ENCODE measurements around the gene ZNF445. TPM values are rescaled to one million over a fixed set of nuclear protein-coding genes. Genes with fewer than 3 reads are reported as not detected.

ZNF445 gene
- total RNA-seq, 1 donor from 2014 or later = 20.4 TPM

DNA sequence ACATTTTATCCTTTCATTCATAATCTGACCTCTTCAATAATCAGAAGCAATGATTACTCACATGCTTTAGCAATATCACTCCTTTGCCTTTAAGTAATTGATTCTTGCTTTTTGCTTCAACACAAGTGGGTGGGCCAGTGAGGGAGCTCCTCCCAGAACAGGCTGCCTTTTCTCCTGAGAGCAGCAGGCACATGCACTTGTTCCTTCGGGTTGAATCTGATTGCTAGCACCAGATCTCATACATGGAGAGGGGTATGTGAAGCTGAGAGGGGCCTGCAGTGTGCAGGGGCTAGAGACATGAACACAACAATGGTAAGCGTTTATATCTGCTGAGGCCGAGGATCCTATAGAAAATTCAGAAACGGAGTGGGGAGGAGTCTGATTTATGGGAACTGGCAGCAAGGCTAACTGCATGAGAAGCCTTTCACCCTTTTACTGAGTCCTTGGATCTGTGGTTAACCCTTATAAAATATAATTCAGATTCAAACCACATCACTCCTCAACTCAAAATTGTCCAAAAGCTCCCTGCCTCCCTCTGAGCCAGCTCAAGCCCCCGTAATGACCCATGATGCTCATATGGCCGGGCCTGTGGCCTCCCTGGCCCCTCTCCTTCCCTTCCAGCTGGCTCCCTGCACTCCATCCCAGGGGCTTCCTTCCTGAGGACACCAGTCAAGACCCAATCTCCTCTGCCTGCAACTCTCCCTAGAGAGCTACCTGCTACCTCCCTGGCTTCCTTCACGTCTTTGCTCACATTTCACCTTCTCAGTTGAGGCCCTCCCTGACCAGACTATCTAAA lies 32.4 kb downstream of the ZNF445 start:
- no peaks in the 10 kb centered on the region for H3K27me3 Mint-ChIP-seq (ENCODE audit: low read depth)
- H3K4me3 Mint-ChIP-seq (ENCODE audit: unreplicated experiment) = no peak overlapping the region
- no peak for DNase-seq (ENCODE audit: low spot score)
- H3K9me3 Mint-ChIP-seq (ENCODE audit: low read depth) = peaks cover 24% of the 10 kb centered on the region
- peaks cover 54% of the 10 kb centered on the region for H3K36me3 Mint-ChIP-seq (ENCODE audit: low read depth)
- TF ChIP-seq, protein P1, sequence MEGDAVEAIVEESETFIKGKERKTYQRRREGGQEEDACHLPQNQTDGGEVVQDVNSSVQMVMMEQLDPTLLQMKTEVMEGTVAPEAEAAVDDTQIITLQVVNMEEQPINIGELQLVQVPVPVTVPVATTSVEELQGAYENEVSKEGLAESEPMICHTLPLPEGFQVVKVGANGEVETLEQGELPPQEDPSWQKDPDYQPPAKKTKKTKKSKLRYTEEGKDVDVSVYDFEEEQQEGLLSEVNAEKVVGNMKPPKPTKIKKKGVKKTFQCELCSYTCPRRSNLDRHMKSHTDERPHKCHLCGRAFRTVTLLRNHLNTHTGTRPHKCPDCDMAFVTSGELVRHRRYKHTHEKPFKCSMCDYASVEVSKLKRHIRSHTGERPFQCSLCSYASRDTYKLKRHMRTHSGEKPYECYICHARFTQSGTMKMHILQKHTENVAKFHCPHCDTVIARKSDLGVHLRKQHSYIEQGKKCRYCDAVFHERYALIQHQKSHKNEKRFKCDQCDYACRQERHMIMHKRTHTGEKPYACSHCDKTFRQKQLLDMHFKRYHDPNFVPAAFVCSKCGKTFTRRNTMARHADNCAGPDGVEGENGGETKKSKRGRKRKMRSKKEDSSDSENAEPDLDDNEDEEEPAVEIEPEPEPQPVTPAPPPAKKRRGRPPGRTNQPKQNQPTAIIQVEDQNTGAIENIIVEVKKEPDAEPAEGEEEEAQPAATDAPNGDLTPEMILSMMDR (IDR thresholded peaks at IDR 0.05) = no peak
- H3K4me1 Mint-ChIP-seq (ENCODE audit: low read depth) = no peaks in the 10 kb centered on the region
- no peak overlapping the region for H3K27ac Mint-ChIP-seq (ENCODE audit: unreplicated experiment)

DNA sequence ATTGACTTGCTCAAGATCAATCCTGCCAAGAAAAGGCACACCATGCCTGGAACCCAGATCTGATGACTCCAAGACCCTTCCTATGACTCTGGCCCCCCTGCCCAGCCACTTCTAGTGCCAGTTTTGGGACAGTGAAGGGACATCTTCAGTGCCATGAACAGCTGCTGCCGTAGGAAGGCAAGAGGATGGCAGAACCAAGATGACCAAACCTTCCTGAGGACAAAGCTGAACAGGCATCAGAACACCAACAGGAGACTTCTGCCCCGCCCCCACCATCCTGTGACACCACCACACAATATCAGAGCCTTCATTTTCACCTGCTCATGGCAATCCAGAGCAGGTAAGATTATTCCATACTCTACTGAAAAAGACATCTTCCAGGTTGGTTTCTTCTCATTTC lies 33.0 kb downstream of the ZNF445 start:
- H3K4me1 Mint-ChIP-seq (ENCODE audit: low read depth) = no peaks in the 10 kb centered on the region
- H3K36me3 Mint-ChIP-seq (ENCODE audit: low read depth) = peaks cover 51% of the 10 kb centered on the region
- peaks cover 24% of the 10 kb centered on the region for H3K9me3 Mint-ChIP-seq (ENCODE audit: low read depth)
- H3K27me3 Mint-ChIP-seq (ENCODE audit: low read depth) = no peaks in the 10 kb centered on the region
- no peak for DNase-seq (ENCODE audit: low spot score)
- TF ChIP-seq, protein P1 (IDR thresholded peaks at IDR 0.05) = no peak
- H3K27ac Mint-ChIP-seq (ENCODE audit: unreplicated experiment) = no peak overlapping the region
- no peak overlapping the region for H3K4me3 Mint-ChIP-seq (ENCODE audit: unreplicated experiment)

DNA sequence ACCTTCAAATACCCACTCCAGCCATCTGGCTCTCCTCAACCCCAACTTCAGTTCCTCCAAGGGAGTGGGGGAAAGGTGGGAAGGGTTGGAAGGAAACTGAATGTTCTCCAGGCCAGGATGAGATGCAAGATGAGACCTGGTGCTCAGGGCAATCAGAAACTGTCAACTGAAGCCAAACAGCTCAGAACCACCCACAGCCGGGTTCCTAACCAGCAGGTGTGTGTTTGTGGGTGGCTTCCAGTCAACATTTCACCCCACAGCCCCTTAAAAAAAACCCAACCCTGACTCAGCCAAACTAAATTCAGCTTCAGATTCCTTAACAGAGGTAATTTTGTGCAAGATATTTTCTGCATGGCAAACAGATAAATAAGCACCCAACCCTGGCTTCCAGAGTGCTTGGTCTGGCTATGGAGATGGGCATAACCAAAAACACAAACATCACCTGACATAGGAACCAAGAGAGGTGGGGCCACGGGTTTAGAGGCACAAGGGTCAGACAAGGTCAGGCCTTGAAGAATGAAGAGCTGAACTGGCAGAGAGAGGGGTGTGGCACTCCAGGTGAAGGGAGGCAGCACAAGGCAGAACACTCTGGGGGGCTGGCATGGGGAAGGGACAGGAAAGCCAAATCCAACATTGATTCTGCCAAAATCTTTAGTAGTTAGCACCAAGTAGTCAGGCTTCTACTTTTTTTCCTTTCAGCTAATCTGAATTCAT lies 34.7 kb downstream of the ZNF445 start:
- Mint-ChIP-seq H3K9me3 (ENCODE audit: low read depth) (peaks cover 12% of the 10 kb centered on the region), H3K36me3 (ENCODE audit: low read depth) (peaks cover 34% of the 10 kb centered on the region), H3K4me1 (ENCODE audit: low read depth) (no peaks in the 10 kb centered on the region), H3K27ac (ENCODE audit: unreplicated experiment) (no peak overlapping the region), H3K4me3 (ENCODE audit: unreplicated experiment) (no peak overlapping the region), H3K27me3 (ENCODE audit: low read depth) (no peaks in the 10 kb centered on the region)
- TF ChIP-seq, protein P1 (IDR thresholded peaks at IDR 0.05) = no peak
- no peak for DNase-seq (ENCODE audit: low spot score)

DNA sequence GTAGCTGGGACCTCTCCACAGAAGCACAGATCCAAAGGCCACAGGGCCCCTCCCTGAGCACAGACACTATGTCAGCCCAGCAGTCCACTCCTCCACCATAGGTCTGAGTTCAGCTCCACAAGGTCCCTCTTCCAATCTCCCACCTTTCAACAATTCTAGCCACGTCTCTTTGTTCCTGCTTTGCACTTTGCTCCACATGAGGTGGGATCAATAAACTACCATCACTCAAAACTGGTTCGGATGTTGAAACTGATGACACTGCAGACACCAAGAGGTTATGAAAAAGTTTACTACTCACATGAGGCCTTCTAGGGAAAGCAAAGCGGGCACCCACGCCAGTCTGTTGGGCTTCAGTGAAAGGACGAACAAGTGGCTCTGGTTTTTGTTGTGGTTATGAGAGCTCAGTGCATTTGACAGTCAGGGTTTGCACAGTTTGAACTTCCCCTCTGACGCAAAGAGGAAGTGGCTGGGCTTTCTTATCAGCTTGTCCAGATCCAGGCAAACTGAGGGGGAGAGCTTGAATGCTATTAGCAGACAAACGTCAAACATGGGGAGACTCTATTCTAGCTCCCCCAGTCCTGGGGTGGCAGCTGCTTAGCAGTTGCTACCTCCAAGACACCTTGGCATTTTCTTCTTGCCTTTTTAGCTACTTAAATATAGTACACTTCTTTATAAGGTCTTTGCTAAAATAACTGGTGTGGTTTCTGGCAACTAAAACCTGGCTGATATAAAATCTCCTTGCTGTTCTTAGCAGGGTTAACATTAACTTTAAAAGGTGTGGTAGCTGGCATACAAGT lies 37.8 kb downstream of the ZNF445 start:
- H3K4me3 Mint-ChIP-seq (ENCODE audit: unreplicated experiment) = no peak overlapping the region
- no peak for DNase-seq (ENCODE audit: low spot score)
- no peak overlapping the region for H3K27ac Mint-ChIP-seq (ENCODE audit: unreplicated experiment)
- H3K36me3 Mint-ChIP-seq (ENCODE audit: low read depth) = peaks cover 11% of the 10 kb centered on the region
- H3K4me1 Mint-ChIP-seq (ENCODE audit: low read depth) = no peaks in the 10 kb centered on the region
- H3K27me3 Mint-ChIP-seq (ENCODE audit: low read depth) = no peaks in the 10 kb centered on the region
- no peaks in the 10 kb centered on the region for H3K9me3 Mint-ChIP-seq (ENCODE audit: low read depth)
- TF ChIP-seq, protein P1 (IDR thresholded peaks at IDR 0.05) = no peak

DNA sequence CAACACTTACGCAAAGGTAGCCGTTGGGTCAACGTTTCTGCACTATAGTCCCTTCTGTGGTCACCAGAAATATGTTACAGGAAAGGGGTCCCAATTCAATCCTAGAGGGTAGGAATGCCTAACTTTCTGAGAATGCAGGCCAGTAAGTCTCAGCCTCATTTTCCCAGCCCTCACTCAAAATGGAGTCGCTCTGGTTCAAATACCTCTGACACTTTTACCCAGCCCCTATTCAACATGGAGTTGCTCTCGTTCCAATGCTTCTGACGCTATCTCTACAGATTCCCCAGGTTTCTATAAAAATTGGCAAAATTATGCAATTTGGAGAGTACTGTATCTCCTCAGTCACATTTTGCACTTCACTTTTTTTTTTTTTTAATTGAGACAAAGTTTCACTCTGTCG lies 39.7 kb downstream of the ZNF445 start:
- Mint-ChIP-seq H3K36me3 (ENCODE audit: low read depth) (peaks cover 4% of the 10 kb centered on the region), H3K27me3 (ENCODE audit: low read depth) (no peaks in the 10 kb centered on the region), H3K4me3 (ENCODE audit: unreplicated experiment) (no peak overlapping the region), H3K4me1 (ENCODE audit: low read depth) (no peaks in the 10 kb centered on the region), H3K9me3 (ENCODE audit: low read depth) (no peaks in the 10 kb centered on the region), H3K27ac (ENCODE audit: unreplicated experiment) (no peak overlapping the region)
- no peak for DNase-seq (ENCODE audit: low spot score)
- TF ChIP-seq, protein P1 (IDR thresholded peaks at IDR 0.05) = no peak

All from chondrocyte (in vitro differentiated cells).